ENCODE results near the gene NIPSNAP2.
"Not testable (repeated sequence)": the region's sequence is repeated elsewhere in the genome, so short reads cannot be mapped to it uniquely, and the experiment has no call there.

The NIPSNAP2 gene

GRCh38 chr7:55964261-55965099 is at the start of gene NIPSNAP2:
NIPSNAP2 (plus strand) TSS chr7:55964585; CDS start chr7:55964610, 25 bp downstream.
- peak; percentile 92 for DNase-seq

GRCh38 chr7:55917771-55918170 is 46.6 kb upstream of the NIPSNAP2 start:
- no peak for DNase-seq

GRCh38 chr7:55928006-55928767 is 36.2 kb upstream of the NIPSNAP2 start:
- no peak for DNase-seq

GRCh38 chr7:55931421-55932151 is 32.8 kb upstream of the NIPSNAP2 start:
- no peak for DNase-seq

- DNase-seq: no peak
Observed at GRCh38 chr7:55939514-55940123, 24.8 kb upstream of the NIPSNAP2 start.

GRCh38 chr7:55946545-55946944 is 17.8 kb upstream of the NIPSNAP2 start:
- peak; percentile 35 for DNase-seq

- DNase-seq: peak; percentile 94
Observed at GRCh38 chr7:55951637-55952351, 12.6 kb upstream of the NIPSNAP2 start, which contains the start of gene MRPS17. MRPS17 (plus strand) TSS chr7:55951877; CDS start chr7:55953196, 1,319 bp downstream.

GRCh38 chr7:55952352-55952671 is 12.1 kb upstream of the NIPSNAP2 start:
- DNase-seq: not testable (repeated sequence)

GRCh38 chr7:55953707-55954475 is 10.5 kb upstream of the NIPSNAP2 start:
- no peak for DNase-seq

- DNase-seq: no peak
Observed at GRCh38 chr7:55957190-55957589, 7.2 kb upstream of the NIPSNAP2 start.

- no peak for DNase-seq
Observed at GRCh38 chr7:55962014-55962413, 2.4 kb upstream of the NIPSNAP2 start.

GRCh38 chr7:55963584-55964168 is 709 bp upstream of the NIPSNAP2 start:
- no peak for DNase-seq

GRCh38 chr7:55965100-55965470 is 700 bp downstream of the NIPSNAP2 start:
- no peak for DNase-seq

- DNase-seq: no peak
Observed at GRCh38 chr7:55965805-55966421, 1.5 kb downstream of the NIPSNAP2 start.

GRCh38 chr7:55966851-55967250 is 2.5 kb downstream of the NIPSNAP2 start:
- no peak for DNase-seq

- DNase-seq: no peak
Observed at GRCh38 chr7:55969391-55969790, 5.0 kb downstream of the NIPSNAP2 start.

GRCh38 chr7:55970561-55970960 is 6.2 kb downstream of the NIPSNAP2 start:
- DNase-seq: no peak

GRCh38 chr7:55970978-55971377 is 6.6 kb downstream of the NIPSNAP2 start:
- DNase-seq: no peak

- no peak for DNase-seq
Observed at GRCh38 chr7:55973747-55974250, 9.4 kb downstream of the NIPSNAP2 start.

GRCh38 chr7:55975988-55976633 is 11.7 kb downstream of the NIPSNAP2 start:
- no peak for DNase-seq

All from inflammatory macrophage treated with lipopolysaccharide for 4 hours (primary cell).